Parathyroid adenoma (tissue), 2 donors: ENCODE data around the gene SH3D21.

Source experiments
- H2AFZ ChIP-seq: fragments of 300-600 bp; sonication (generic); one replicate; pipeline ENCODE4 v1.7.0; 2017; ENCODE audit warnings: antibody characterized with exemption, mild to moderate bottlenecking
- H3K27ac ChIP-seq: fragments of 300-600 bp; sonication (generic); one replicate; pipeline ENCODE4 v1.7.0; 2017
- H3K27me3 ChIP-seq: fragments of 300-600 bp; sonication (generic); one replicate; pipeline ENCODE4 v1.7.0; 2017; ENCODE audit warnings: low read length; ENCODE audit not compliant: control insufficient read depth, insufficient read depth
- H3K36me3 ChIP-seq: fragments of 300-600 bp; sonication (generic); one replicate; pipeline ENCODE4 v1.7.0; 2017; ENCODE audit warnings: low read length; ENCODE audit not compliant: control insufficient read depth, insufficient read depth
- H3K4me1 ChIP-seq: fragments of 300-600 bp; sonication (generic); one replicate; pipeline ENCODE4 v1.7.0; 2017; ENCODE audit warnings: control low read depth
- H3K4me2 ChIP-seq: fragments of 300-600 bp; sonication (generic); one replicate; pipeline ENCODE4 v1.7.0; 2017; ENCODE audit warnings: low read length
- H3K4me3 ChIP-seq: fragments of 300-600 bp; sonication (generic); one replicate; pipeline ENCODE4 v1.7.0; 2017; ENCODE audit warnings: low read depth, low read length
- H3K79me2 ChIP-seq: fragments of 300-600 bp; sonication (generic); one replicate; pipeline ENCODE4 v1.7.0; 2017; ENCODE audit warnings: control low read depth
- H3K9ac ChIP-seq: fragments of 300-600 bp; sonication (generic); one replicate; pipeline ENCODE4 v1.7.0; 2017; ENCODE audit warnings: mild to moderate bottlenecking
- H3K9me3 ChIP-seq: fragments of 300-600 bp; sonication (generic); one replicate; pipeline ENCODE4 v1.7.0; 2017; ENCODE audit warnings: low read length; ENCODE audit not compliant: control insufficient read depth
- TF ChIP-seq, protein P1 (sequence below): fragments of 300-600 bp; sonication (generic); IDR thresholded peaks from one replicate; pipeline ENCODE4 v1.7.0; 2017; ENCODE audit warnings: antibody characterized with exemption, mild to moderate bottlenecking
- donor health status: primary hyperparathyroidism.

The SH3D21 gene

DNA sequence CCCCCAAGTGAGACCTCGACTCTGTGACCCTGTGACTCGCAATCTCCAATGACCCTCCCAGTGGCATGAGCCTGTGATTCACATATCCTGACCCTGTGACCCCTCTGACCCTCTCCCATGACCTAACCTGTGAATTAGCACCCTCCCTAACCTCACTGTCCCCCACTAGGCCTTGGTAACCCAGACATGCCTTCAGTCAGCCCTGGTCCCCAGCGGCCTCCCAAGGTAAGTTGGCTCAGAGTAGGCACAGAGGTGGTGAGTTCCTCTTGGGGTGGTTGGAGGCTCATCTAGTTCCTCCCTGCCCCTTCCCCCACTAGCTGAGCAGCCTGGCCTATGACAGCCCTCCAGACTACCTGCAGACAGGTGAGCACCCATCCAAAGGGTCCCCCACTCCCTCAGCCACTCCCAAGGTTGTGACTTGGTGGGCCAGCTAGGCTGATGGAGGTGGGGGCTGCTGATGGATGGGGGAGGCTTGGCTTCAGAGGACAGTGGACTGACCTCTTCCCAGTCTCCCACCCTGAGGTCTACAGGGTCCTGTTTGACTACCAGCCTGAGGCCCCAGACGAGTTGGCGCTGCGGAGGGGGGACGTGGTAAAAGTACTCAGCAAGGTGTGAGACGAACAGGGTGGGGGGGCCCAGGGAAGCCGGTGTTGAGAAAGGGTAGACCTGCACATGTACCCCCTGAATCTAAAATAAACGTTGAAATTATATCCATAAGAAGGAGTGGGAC lies 1.6 kb downstream of the SH3D21 start:
- H3K4me1 ChIP-seq: no peaks in the 10 kb centered on the region
- no peak overlapping the region for H3K9ac ChIP-seq
- no peaks in the 10 kb centered on the region for H3K36me3 ChIP-seq
- H3K27ac ChIP-seq: no peak overlapping the region
- no peak overlapping the region for H3K4me3 ChIP-seq
- H3K27me3 ChIP-seq: no peaks in the 10 kb centered on the region
- H3K9me3 ChIP-seq: no peaks in the 10 kb centered on the region
- H3K79me2 ChIP-seq: no peaks in the 10 kb centered on the region
- H3K4me2 ChIP-seq: no peak overlapping the region
- TF ChIP-seq, protein P1, sequence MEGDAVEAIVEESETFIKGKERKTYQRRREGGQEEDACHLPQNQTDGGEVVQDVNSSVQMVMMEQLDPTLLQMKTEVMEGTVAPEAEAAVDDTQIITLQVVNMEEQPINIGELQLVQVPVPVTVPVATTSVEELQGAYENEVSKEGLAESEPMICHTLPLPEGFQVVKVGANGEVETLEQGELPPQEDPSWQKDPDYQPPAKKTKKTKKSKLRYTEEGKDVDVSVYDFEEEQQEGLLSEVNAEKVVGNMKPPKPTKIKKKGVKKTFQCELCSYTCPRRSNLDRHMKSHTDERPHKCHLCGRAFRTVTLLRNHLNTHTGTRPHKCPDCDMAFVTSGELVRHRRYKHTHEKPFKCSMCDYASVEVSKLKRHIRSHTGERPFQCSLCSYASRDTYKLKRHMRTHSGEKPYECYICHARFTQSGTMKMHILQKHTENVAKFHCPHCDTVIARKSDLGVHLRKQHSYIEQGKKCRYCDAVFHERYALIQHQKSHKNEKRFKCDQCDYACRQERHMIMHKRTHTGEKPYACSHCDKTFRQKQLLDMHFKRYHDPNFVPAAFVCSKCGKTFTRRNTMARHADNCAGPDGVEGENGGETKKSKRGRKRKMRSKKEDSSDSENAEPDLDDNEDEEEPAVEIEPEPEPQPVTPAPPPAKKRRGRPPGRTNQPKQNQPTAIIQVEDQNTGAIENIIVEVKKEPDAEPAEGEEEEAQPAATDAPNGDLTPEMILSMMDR: no peak
- H2AFZ ChIP-seq: no peak overlapping the region

- no peak overlapping the region for H3K9ac ChIP-seq
- H3K4me2 ChIP-seq: no peak overlapping the region
- no peaks in the 10 kb centered on the region for H3K36me3 ChIP-seq
- no peak overlapping the region for H2AFZ ChIP-seq
- TF ChIP-seq, protein P1: no peak
- no peaks in the 10 kb centered on the region for H3K4me1 ChIP-seq
- no peaks in the 10 kb centered on the region for H3K27me3 ChIP-seq
- H3K4me3 ChIP-seq: no peak overlapping the region
- no peaks in the 10 kb centered on the region for H3K9me3 ChIP-seq
- H3K27ac ChIP-seq: no peak overlapping the region
- H3K79me2 ChIP-seq: no peaks in the 10 kb centered on the region
Observed at GRCh38 chr1:36309397-36309796, 3.2 kb downstream of the SH3D21 start.

DNA sequence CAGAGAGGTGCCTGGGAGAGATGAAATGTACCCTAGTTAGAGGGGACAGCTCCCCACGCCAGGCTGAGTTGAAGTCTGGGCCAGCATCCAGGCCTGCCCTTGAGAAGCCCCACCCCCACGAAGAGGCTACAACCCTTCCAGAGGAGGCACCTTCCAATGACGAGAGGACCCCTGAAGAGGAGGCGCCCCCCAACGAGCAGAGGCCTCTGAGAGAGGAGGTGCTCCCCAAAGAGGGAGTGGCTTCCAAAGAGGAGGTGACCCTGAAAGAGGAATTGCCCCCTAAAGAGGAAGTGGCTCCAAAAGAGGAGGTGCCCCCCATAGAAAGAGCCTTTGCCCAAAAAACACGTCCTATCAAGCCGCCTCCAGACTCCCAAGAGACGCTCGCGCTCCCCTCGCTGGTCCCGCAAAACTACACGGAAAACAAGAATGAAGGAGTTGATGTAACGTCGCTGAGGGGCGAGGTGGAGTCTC lies 14.2 kb downstream of the SH3D21 start:
- H2AFZ ChIP-seq: no peak overlapping the region
- TF ChIP-seq, protein P1: no peak

GRCh38 chr1:36320767-36321118 lies 14.6 kb downstream of the SH3D21 start:
- H3K4me2 ChIP-seq: no peak overlapping the region
- H3K27ac ChIP-seq: no peak overlapping the region
- no peak overlapping the region for H2AFZ ChIP-seq
- no peaks in the 10 kb centered on the region for H3K79me2 ChIP-seq
- no peak overlapping the region for H3K4me3 ChIP-seq
- H3K9ac ChIP-seq: no peak overlapping the region
- H3K9me3 ChIP-seq: no peaks in the 10 kb centered on the region
- no peaks in the 10 kb centered on the region for H3K36me3 ChIP-seq
- TF ChIP-seq, protein P1: no peak
- H3K4me1 ChIP-seq: no peaks in the 10 kb centered on the region
- no peaks in the 10 kb centered on the region for H3K27me3 ChIP-seq

More for the DNA sequence above, 14.2 kb downstream of the SH3D21 start:
- Histone ChIP-seq H3K9me3 (no peaks in the 10 kb centered on the region), H3K4me3 (no peak overlapping the region), H3K27ac (no peak overlapping the region), H3K79me2 (no peaks in the 10 kb centered on the region), H3K27me3 (no peaks in the 10 kb centered on the region), H3K36me3 (no peaks in the 10 kb centered on the region), H3K4me1 (no peaks in the 10 kb centered on the region), H3K4me2 (no peak overlapping the region), H3K9ac (no peak overlapping the region)
